NCI-H2171 (cell line): ENCODE results near the gene UBE4A.

Experiments used
- DNase-seq: peaks from one replicate; lab custom pipeline; 2025; lab: John Stamatoyannopoulos, UW

The UBE4A gene, protein sequence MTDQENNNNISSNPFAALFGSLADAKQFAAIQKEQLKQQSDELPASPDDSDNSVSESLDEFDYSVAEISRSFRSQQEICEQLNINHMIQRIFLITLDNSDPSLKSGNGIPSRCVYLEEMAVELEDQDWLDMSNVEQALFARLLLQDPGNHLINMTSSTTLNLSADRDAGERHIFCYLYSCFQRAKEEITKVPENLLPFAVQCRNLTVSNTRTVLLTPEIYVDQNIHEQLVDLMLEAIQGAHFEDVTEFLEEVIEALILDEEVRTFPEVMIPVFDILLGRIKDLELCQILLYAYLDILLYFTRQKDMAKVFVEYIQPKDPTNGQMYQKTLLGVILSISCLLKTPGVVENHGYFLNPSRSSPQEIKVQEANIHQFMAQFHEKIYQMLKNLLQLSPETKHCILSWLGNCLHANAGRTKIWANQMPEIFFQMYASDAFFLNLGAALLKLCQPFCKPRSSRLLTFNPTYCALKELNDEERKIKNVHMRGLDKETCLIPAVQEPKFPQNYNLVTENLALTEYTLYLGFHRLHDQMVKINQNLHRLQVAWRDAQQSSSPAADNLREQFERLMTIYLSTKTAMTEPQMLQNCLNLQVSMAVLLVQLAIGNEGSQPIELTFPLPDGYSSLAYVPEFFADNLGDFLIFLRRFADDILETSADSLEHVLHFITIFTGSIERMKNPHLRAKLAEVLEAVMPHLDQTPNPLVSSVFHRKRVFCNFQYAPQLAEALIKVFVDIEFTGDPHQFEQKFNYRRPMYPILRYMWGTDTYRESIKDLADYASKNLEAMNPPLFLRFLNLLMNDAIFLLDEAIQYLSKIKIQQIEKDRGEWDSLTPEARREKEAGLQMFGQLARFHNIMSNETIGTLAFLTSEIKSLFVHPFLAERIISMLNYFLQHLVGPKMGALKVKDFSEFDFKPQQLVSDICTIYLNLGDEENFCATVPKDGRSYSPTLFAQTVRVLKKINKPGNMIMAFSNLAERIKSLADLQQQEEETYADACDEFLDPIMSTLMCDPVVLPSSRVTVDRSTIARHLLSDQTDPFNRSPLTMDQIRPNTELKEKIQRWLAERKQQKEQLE

DNA sequence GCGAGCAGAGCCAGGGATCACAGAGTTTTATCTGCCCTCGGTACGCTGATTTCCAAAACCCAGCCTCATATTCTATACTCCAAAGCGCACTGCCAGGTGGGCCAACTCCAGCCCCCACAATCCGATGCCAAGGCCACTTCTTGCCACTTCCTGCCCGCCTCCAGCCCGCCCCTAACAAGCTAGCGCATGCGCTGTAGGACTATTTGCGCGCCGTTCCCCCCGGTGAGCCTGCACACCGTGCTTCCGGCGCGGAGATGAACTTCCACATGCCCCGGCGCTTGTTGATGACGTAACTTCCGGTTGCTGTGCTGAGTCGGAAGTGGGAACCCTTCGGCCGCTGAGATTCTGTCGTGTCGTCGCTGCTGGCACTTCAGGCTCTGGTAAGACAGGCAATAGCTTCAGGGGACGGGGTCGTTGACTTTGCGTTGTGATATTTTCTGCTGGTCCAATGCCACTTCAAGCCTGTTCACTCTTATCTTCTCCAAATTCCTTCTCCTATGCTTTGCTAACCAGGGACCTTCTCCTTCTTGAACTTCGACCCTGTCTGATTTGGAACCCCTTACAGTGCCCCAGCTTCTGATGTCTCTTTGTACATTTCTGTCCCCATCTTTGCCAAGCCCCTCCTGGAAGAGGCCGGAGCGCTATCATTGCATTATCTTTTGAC lies at the start of gene UBE4A:
UBE4A (plus strand) TSS at position 306 of the 664 bp plus-strand sequence. CDS start 5,481 bp downstream, outside the sequence.
- DNase-seq = peak; percentile 75

DNA sequence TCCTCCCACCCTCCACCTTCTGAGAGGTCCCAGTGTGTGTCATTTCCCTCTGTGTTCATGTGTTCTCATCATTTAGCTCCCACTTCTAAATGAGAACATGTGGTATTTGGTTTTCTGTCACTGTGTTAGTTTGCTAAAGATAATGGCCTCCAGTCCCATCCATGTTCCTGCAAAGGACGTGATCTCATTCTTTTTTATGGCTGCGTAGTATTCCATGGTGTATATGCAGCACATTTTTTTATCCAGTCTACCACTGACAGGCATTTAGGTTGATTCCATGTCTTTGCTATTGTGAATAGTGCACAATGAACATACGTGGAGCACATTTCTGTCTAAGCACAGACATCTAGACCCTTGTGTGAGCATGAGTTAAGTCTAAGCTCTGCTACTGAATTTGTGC lies 49.1 kb upstream of the UBE4A start:
- DNase-seq = no peak

DNA sequence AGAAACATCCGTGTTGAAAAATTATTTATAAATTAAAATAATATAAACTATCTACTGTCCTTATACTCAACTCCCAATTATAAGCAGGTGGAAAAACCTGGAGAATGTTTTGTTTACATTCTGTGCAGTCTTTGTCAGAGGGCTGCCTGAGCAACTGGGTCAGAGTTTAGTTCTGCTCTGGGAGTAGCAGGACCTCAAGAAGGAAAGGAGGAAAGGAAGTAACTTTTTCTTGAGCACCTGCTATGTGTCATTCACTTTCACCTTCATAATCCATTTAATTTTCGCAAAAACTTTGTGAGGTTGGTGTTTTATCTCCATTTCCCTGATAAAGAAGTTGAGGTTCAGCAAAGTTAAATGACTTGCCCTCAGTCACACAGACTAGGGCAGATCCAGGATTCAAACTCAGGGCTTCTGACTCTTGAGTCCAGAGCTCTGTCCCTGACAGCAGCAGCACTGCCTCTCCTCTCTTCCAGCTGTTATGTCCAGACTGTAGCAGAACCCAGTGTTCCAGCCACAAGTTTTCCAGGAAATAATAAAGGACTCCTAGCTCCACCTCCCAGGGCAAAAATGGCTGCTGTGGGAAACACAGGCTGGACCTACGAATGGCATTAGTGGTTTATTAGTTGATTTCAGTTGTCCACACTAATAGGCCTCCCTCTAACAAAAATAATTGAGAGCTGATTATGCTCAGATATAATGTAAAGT lies 48.5 kb upstream of the UBE4A start:
- DNase-seq = no peak

DNA sequence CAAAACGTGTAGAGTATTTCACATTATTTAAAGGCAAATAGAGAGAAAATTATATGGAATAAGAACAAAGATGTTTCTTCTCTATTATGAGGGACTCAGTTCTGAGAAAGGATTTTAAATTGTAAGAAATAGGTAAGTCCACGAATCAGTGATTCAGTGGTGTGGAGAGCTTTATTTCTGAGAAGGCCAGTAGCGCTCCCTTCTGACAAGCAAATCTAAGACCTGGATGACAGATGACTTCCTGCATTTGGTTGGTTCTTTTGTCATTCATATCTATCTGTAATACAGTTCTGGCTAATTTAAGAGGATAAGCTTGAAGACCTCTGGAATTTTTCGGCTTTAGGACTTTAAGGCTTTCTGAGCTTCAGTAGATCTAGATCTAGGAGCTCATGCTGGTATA lies 47.9 kb upstream of the UBE4A start:
- DNase-seq = no peak

DNA sequence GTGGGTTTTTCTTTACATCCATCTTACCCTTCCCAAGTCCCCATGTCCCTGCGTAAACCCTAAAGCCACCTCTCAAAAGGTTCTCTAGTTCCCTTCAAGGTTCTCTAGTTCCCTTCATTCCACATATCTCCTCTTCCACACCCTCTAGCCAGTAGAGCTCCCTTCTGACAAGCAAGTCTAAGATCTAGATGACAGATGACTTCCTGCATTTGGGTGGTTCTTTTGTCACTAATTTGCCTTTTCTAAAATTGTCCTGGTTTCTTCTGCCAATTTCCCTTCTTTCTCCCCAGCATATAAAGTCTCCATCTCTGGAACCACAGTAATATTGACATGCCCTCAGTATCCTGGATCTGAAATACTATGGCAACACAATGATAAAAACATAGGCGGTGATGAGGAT lies 47.1 kb upstream of the UBE4A start:
- DNase-seq = no peak

DNA sequence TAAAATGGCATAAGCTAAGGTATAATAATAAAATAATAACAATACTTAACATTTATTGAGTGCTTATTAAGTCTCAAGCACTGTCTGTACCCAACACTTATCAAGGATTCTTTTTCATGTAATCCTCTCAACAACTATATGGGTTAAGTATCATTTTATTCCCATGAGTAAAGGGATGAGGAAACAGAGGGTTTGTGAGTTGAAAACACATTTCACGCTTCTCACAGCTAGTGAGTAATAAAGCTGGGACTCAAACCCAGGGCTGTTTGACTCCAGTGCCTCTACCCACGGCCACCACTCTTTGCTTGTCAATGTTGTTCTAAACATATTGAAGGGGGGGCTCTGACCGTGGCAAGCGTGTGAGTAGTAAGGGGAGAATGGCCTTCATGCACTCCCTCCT lies 46.2 kb upstream of the UBE4A start:
- no peak for DNase-seq

DNA sequence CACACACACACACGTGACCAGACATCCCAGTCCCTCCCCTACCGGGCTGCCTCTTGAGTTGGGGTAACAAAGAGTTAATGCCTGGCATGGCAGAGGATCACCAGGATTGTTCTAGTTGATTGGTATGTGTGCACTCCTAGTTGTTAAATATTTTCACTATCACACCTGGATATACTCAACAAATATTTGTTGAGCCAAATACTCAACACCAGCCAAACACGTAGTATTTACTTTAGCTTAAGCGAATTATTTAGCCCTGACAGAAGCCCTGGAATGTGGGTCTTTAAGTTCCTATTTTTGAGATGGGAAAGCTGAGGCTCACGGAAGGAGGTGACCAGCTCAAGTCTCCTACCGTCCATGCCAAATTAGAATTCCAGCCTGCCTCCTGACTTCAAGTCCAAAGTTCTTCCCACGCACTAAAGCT lies 44.4 kb upstream of the UBE4A start:
- DNase-seq = no peak

DNA sequence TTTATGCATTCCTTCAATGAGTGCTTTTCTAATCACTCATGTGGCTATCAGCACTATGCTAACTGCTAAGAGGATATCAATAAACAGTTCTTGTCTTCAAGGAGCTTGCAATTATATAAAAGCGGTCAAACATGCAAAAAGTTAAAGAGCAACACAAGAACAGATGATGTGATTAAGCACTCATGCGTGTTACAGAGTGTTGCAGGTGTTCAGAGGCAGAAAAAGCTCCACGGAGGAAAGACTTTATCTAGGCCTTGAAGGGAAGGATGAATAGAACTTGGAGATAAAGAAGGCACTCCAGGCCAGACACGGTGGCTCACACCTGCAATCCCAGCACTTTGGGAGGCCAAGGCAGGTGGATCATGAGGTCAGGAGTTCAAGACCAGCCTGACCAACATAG lies 41.3 kb upstream of the UBE4A start:
- no peak for DNase-seq

DNA sequence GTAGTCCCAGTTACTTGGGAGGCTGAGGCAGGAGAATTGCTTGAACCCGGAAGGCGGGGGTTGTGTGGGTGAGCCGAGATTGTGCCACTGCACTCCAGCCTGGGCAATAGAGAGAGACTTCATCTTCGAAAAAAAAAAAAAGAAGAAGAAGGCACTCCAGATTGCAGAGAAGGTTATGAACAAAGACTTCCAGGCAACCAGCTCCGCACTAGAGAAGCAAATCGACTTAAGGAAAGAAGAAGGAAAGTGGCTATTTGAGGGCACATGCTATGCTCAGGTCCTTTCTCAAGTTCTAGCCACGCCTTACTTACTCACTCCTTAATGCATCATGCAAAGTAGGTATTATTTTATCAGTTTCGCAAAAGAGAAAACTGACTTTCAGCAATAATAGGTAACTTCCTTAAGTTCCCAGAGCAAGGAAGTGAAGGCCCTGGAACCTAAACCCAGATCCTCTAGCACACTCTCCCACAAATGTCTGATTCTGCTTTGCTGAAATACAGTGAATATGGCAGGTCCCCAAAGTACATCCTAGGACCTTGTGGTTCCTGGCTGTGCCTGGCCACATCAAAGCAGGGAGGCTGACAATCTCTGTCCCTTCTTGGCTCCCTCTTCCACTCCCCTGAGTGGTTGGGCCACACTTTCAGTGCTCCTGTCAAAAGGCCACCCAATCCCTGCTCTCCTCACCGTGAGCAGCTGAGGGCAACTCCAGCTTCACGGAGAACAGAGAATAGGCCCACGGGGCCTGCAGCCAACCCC lies 40.6 kb upstream of the UBE4A start:
- no peak for DNase-seq

DNA sequence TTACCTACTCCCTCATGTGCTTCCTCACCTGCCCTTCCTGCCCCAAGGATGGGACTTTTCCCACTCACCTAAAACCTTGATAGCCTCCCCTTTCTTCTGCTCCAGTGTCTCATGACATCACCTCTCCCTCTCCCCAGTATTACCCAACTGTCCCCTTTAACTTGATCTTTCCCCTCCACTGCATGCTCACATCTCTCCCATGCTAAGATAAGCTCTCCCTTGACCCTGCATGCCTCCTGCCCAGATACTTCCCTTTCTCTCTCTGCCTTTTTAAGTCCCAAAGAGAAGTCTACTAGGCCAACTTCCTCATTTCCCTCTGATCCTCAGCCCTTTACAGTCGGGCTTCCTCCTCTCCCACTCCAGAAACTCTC lies 40.1 kb upstream of the UBE4A start:
- no peak for DNase-seq

DNA sequence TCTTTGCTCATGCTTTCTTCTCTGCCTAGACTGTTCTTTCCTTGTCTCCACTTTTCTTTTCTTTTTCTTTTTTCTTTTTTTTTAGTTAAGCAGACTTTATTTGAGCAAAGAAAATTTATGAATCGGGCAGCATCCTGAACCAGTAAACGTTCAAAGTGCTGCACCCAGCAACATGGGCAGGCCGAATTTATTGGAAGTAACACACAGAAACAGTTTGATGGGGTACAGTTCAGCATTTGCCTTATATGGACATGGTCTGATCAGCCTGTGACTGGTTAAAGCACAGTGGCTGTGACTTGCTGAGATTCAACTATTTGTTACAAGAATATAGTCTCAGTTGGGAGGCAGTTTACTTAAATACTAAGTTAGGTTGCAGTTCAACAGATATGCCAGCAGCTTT lies 38.9 kb upstream of the UBE4A start:
- DNase-seq = no peak

DNA sequence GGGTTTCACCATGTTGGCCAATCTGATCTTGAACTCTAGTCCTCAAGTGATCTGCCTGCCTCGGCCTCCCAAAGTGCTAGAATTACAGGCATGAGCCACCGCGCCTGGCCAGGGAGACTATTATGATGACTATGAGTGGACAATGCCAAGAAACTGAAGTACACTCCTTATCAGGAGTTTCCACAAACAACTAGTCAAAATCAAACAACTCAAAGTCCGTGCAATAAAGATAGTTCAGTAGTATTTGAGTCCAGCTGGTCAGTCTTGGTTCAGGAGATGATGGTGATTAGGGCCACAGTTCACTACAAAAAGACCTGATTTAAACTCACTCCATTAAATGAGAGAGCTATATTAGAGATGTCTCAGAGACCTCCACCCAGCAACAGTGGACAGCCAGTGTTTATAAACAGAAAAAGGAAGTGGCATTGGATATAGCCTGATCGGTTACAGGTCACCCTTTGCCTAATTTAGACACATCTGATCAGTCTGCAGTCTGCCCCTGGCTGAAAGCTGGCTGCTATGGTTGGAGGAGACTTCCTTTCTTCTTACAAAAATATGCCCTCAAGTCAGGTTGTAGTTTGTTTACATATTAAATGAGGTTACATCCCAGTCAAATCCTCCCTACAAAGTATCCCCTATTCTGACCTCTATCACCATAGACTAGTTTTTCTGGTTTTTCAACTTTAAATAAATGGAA lies 37.9 kb upstream of the UBE4A start:
- no peak for DNase-seq

DNA sequence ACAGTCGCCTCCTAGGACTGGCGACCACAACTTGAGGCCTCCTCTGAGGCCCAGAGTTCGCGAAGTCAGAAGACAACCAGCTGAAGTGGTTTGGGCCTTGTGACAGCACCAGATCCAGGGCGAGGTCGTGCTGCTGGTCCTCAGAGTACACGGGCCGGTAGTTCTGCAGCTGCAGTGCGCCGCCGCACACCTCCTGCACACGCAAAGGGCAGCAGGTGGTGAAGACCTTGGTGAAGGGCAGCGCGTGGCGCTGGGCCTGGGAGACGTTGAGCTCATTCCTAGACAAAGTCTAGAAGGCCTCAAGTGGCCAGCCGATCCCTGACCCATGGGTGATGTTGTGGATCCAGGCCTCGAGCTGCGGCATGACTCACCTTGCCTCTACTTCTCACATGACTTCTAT lies 36.7 kb upstream of the UBE4A start:
- DNase-seq = no peak

DNA sequence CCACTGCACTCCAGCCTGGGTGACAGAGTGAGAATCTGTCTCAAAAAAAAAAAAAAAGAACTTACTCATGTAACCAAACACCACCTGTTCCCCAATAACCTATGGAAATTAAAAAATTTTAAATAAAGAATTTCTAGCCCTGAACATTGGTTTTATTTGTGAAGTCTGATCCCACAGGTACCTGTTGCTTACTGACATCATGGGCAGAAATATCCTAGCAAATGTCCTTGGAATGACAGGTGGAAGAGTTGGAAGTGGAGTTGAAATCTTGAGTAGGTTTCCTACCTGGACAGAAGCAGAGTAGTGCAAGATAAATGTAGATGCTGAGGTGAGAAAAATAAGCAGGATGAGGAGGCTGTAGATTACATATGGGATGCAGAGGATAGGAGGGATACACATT lies 34.1 kb upstream of the UBE4A start:
- DNase-seq = no peak

DNA sequence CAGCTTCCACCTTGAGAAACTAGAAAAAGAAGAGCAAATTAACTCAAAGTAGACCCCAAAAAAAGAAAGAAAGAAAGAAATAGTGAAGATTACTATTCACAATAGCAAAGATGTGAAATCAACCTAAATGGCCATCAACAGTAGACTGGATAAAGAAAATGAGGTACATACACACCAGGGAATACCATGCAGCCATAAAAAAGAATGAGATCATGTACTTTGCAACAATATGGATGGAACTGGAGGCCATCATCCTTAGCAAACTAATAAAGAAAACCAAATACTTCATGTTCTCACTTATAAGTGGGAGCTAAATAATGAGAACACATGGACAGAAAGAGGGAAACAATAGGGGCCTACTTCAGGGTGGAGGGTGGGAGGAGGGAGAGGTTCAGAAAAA lies 30.7 kb upstream of the UBE4A start:
- no peak for DNase-seq

DNA sequence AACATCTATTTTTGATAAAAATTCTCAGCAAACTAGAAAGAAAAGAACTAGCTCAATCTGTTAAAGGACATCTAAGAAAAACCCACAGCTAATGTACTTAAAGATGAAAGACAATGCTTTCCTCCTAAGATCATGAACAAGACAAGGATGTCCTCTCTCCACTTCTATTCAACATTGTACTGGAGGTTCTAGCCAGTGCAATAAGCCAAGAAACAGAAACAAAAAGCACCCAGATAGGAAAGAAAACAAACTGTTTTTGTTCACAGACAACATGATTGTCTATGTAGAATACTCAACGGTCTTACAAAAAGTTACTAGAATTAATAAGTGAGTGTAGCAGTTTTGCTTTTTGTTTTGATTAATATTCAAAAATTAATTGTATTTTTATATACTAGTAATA lies 24.7 kb upstream of the UBE4A start:
- DNase-seq = no peak

DNA sequence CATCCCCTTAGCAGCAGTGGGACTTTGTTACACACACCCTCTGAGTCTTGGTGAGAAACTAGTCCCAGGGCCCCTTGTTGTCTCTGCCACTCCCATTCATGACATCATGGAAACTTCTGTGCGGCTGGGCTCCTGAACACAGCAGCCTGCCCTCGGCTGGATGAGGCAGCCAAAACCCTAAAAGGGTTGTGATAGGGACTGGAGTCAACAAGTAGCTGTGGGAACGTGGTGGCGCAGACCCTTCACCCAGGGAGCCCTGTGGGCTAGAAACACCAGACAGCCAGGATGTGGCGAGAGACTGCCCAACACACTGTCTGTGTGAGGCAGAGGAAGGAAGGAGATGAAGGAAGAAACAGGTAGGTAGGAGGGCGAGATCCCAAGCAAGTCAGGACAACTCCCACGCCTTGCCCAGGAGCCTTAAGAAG lies 20.8 kb upstream of the UBE4A start:
- no peak for DNase-seq

DNA sequence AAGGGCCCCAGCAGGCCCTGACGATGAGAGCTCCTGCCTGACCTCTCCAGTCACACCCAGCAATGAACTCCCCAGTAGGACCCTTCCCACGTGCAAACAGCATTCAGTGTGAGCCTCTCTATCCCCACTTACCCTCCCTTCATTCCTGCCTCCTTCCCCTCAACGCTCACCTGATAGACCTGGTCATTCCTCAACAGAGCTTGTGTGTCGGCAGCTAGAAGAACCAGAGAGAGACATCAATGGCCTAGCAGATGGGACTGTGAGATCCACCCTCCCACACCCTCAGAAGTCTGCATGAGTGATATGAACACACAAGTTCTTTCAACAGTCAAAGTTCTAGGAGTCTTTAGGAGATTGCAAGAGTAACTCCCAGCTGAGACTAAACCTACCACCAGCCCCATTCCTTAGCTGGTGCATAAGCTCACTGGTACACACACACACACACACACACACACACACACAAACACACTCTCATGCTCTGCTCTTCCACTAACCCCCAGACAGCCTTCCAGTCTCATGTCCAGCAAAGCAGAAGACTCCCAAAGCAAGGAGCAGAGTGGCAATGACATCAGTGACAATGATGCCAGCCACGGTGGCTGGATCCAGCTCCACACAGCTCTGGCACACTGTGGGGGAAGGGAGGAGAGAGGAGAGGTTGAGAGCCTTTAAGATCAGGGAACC lies 20.0 kb upstream of the UBE4A start:
- DNase-seq = no peak

DNA sequence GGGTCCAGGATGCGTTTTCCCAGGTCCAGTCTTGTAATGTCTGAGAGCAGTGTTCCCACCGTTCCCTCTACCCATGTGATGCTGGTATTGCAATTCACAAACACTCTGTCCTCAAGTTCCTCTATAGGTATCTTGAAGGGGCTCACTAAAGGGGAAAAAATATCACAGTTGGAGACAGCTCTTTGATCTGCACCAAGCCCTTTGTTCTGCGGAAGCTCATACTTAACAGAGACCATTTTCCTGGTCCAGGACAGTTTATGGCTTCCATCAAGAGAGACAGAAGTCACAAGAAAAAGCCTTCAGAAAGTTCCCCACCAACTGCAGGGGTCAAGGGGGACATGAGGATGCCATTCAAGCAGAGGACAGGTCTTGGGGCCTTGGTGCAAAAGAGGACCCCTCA lies 19.0 kb upstream of the UBE4A start:
- DNase-seq = no peak

DNA sequence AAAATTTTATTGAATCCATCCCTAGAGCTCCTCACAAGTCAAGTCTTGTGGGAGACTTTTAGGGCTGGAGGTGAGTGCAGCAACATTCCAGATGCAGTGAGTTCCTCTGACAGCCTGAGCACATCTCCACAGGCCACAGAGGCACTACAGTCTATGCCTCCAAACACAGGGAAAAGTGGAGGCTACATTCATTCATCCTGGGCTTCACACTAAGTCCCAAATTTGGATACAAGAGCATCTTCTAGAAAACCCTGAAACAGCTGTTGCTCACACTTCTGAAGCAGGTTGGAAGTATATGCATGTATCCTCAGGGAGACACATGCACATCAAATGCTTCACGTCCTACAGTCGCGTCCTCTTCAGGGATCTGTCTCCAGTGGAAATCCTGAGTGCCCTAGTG lies 18.1 kb upstream of the UBE4A start:
- DNase-seq = no peak
